Lower lobe of right lung (tissue), 2 donors: ENCODE results near the gene CNTN4. TPM values are rescaled to one million over a fixed set of nuclear protein-coding genes. Genes with fewer than 3 reads are reported as not detected.

Source experiments
- ATAC-seq, 2 donors: fragments of 200-7000 bp; cut with Tn5 transposase; one replicate each; pipeline ENCODE4 v1.9.1; 2020 to 2022; ENCODE audit warnings: mild to moderate bottlenecking in 2 of 2, moderate library complexity in 2 of 2
- DNase-seq: peaks from one replicate; pipeline ENCODE4 v3.0.0-alpha.2; 2020
- H3K27ac ChIP-seq: fragments of 200-600 bp; one replicate; pipeline ENCODE4 v1.8.0; 2022
- H3K27me3 ChIP-seq: fragments of 200-600 bp; one replicate; pipeline ENCODE4 v1.8.0; 2022; ENCODE audit warnings: low read depth
- H3K36me3 ChIP-seq: fragments of 200-600 bp; one replicate; pipeline ENCODE4 v1.8.0; 2022; ENCODE audit warnings: mild to moderate bottlenecking
- H3K4me1 ChIP-seq: fragments of 200-600 bp; one replicate; pipeline ENCODE4 v1.8.0; 2022
- H3K4me3 ChIP-seq: fragments of 200-600 bp; one replicate; pipeline ENCODE4 v1.8.0; 2022; ENCODE audit warnings: mild to moderate bottlenecking
- H3K9me3 ChIP-seq: fragments of 200-600 bp; one replicate; pipeline ENCODE4 v1.8.0; 2022
- intact Hi-C: fragments of 100-400 bp; cut with DNase I; formaldehyde crosslinking; loops from one replicate; pipeline ENCODE4 v1.11.0; 2022
- total RNA-seq: library from RNA; stranded (reverse); fragmentation: NEBNext Ultra II Directional; extraction: Animal tissue kit (Norgen Biotek cat#: 25700); gene quantifications from one replicate; pipeline ENCODE4 v1.2.1, GENCODE V29; 2021
- TF ChIP-seq, protein P1 (sequence below): fragments of 200-600 bp; IDR thresholded peaks from one replicate; pipeline ENCODE4 v1.8.0; 2022; ENCODE audit warnings: antibody characterized with exemption, mild to moderate bottlenecking
- donor health status: DM: no; HTN: yes; CAD: no; lungs with severe emphysema.

The CNTN4 gene
- total RNA-seq, 1 donor from 2014 or later, result 10.4 TPM

DNA sequence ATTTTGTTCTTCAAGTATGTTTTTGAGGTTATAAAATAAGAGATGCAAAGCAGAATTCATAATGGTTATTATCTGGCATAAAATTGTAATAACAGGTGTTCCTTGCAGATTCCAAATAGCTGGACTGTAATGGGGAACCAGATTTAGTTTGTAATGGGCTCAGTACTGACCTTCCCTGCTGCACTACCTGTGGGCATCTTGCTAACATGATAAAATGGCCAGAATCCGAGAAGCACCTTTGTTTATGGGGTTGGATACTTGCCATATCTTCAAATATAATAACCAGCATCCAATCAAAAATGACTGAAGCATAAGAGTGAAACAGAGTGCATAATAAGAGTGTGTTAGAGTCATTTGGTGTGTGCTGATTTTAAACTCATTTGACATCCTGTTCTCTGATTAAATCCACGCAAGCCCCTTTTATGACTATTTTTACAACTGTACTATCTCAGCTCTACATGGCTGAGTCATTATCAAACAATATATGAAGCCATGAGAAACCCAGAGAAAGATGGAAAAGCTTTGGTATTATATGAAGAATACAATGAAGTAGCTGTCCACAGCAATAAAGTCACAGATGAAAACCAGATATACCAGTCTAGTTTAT is 292.4 kb downstream of the CNTN4 start:
- Histone ChIP-seq H3K4me1 (no peaks in the 10 kb centered on the region), H3K4me3 (no peak overlapping the region), H3K9me3 (no peaks in the 10 kb centered on the region), H3K27ac (no peak overlapping the region), H3K27me3 (no peaks in the 10 kb centered on the region), H3K36me3 (no peaks in the 10 kb centered on the region)
- intact Hi-C loops, result no loop called here
- DNase-seq (no peak), ATAC-seq (no peak)
- TF ChIP-seq, protein P1, sequence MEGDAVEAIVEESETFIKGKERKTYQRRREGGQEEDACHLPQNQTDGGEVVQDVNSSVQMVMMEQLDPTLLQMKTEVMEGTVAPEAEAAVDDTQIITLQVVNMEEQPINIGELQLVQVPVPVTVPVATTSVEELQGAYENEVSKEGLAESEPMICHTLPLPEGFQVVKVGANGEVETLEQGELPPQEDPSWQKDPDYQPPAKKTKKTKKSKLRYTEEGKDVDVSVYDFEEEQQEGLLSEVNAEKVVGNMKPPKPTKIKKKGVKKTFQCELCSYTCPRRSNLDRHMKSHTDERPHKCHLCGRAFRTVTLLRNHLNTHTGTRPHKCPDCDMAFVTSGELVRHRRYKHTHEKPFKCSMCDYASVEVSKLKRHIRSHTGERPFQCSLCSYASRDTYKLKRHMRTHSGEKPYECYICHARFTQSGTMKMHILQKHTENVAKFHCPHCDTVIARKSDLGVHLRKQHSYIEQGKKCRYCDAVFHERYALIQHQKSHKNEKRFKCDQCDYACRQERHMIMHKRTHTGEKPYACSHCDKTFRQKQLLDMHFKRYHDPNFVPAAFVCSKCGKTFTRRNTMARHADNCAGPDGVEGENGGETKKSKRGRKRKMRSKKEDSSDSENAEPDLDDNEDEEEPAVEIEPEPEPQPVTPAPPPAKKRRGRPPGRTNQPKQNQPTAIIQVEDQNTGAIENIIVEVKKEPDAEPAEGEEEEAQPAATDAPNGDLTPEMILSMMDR, result no peak

DNA sequence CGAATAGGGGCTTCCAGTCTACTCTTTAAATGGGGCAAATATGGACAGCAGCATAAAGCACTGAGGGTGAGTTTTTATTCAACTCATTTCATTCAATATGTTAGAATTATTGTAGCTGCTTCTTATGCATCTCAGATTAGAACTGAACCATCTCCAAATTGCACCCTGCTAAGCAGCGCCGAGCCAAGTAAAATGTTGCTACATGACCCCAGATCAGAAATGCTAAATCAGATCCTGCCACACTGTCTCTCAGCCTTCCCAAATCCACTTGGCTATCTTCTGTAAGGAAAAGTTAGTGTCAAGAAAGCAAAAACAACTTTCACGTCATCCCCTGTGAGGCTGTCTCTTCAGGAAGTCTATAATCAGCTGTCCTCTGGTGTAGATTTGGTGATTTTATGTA is 293.2 kb downstream of the CNTN4 start:
- H3K27me3 ChIP-seq, result no peaks in the 10 kb centered on the region
- DNase-seq (no peak), ATAC-seq (no peak)
- H3K4me1 ChIP-seq, result no peaks in the 10 kb centered on the region
- no peak overlapping the region for H3K27ac ChIP-seq
- H3K9me3 ChIP-seq, result no peaks in the 10 kb centered on the region
- TF ChIP-seq, protein P1, result no peak
- no peaks in the 10 kb centered on the region for H3K36me3 ChIP-seq
- no peak overlapping the region for H3K4me3 ChIP-seq
- intact Hi-C loops, result no loop called here

DNA sequence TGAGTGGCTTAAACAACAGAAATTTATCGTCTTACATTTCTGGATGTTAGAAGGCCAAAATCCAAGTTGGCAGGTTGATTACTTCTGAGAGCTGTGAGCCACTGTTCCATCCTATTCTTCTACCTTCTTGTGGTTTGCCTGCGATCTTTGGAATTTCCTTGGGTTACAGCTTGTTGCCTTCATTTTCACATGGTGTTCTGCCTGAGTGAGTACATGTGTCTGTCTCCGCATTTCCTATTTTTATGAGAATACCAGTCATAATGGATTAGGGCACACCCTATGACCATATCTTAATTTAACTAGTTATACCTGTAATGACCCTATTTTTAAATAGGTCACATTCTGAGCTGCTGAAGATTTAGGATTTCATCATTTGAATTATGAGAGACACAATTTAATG is 294.3 kb downstream of the CNTN4 start:
- Histone ChIP-seq H3K27ac (no peak overlapping the region), H3K27me3 (no peaks in the 10 kb centered on the region), H3K4me3 (no peak overlapping the region), H3K9me3 (no peaks in the 10 kb centered on the region), H3K4me1 (no peaks in the 10 kb centered on the region), H3K36me3 (no peaks in the 10 kb centered on the region)
- intact Hi-C loops, result no loop called here
- TF ChIP-seq, protein P1, result no peak
- DNase-seq (no peak), ATAC-seq (no peak)

DNA sequence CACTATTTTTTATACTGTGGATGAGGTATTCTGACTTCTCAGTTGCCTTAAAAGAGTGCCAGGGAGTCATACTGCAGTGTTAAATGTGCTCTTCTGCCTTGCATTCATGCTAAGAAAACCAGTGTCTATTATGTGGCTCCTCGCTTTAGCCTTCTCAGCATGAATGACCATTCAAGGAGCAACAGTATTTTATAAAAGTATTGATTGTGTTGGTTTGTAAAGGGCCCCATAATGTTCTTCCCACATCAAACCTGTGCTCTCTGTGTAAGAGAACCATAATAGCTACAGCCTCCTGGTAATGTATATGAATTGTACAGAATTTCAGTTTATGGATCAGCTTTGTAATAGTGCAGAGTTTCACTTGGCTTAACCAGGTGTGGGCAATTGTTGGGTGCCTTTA is 316.4 kb downstream of the CNTN4 start:
- DNase-seq (no peak), ATAC-seq (no peak)
- TF ChIP-seq, protein P1, result no peak
- Histone ChIP-seq H3K4me3 (no peak overlapping the region), H3K4me1 (no peaks in the 10 kb centered on the region), H3K36me3 (no peaks in the 10 kb centered on the region), H3K27me3 (no peaks in the 10 kb centered on the region), H3K9me3 (no peaks in the 10 kb centered on the region), H3K27ac (no peak overlapping the region)
- intact Hi-C loops, result no loop called here

DNA sequence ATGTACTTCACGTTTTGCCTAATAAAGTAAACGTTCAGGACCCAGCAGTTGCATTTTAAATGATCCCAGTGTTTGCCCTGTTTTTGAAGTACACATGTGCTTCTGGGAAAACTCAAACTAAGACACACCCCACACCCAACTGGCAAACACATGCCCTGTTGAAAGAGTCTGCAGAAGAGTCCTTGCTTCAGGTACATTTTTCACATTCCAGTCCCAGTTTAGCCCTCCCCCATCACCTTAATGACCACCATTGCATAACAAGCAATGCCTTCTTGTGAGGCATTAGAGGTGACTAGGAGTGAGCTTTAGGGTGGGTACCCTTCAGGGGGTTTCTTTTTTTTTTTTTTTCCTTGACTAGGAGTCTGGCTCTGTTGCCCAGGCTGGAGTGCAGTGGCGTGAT is 322.3 kb downstream of the CNTN4 start:
- Histone ChIP-seq H3K36me3 (no peaks in the 10 kb centered on the region), H3K4me1 (no peaks in the 10 kb centered on the region), H3K4me3 (no peak overlapping the region), H3K9me3 (no peaks in the 10 kb centered on the region), H3K27ac (no peak overlapping the region), H3K27me3 (no peaks in the 10 kb centered on the region)
- peak; percentile 53 for DNase-seq
- intact Hi-C loops, result no loop called here
- ATAC-seq, result peak; percentile 98
- TF ChIP-seq, protein P1, result no peak
